RPMI8226 (cell line): ENCODE data around the gene FAAP20.

ENCODE experiments used
- DNase-seq: peaks from one replicate; pipeline ENCODE4 v3.0.0-alpha.2; 2015

FAAP20 gene

DNA sequence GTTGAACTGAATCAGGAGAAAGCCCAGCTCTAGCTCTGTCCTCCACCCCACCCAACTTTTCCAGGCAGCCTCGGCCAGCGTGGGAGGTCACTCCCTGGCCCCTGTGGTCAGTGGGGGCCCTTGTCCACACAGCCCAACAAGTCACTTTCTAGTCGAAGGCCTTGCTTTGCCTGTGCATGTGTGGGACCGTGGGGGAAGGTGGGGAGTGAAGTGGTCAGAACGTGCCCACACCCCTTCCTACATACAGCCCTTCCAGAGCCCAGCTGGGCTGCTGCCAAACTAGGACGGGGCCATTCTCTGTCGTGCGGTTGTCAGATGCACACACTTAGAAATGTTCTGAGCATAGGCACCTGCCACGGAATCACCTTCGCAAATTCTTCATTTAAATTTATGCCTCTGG lies 18.0 kb downstream of the FAAP20 start:
- DNase-seq: no peak

DNA sequence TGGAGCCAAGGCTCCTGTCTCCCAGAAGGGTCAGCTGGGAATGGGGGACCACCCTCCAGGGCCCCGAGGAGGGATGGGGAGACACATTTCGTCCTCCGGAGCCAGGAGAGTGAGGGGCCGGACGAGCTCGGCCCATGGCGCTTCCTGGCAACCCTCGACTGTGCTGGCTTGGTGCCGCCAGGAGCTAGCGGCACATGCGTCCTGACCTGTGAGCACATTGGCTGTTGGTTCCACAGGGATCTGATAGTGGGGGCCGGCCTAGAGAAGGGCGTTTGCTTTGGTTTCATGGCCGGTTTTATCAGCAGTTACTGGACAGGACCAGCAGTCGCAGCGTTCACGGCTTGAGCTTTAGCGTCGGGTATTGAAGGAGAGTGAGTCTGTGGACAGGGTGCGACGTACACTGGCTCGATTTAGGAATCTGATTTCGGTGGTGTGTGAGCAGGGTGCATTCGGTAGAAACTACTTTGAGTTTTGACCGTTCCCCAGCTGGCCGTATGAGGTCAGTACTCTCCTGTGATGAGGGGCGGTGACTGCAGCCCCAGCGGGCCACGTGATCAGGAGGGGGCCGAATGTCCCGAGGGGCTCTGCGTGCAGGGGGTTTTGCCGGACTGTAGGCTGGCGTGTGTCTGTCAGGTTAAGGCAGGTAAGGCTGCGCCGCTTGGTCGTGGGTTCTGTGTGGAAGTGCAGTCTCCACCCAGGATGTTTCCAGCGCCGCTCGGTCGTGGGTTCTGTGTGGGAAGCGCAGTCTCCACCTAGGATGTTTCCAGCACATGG lies 18.7 kb downstream of the FAAP20 start:
- no peak for DNase-seq

DNA sequence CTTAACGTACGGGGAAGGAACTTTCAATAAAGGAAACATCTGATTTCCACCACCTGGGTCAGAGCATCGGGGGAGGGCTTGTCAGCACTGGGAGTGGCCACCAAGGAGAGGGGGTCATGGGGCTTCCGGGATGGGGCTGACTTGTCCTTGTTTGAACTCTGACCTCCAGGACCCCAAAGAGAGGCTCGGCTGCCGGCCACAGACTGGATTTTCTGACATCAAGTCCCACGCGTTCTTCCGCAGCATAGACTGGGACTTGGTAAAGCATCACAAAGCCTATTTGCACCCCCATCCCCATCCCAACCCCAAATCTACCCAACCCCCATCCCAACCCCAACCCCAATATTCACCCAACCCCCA lies 19.5 kb downstream of the FAAP20 start:
- DNase-seq: no peak

DNA sequence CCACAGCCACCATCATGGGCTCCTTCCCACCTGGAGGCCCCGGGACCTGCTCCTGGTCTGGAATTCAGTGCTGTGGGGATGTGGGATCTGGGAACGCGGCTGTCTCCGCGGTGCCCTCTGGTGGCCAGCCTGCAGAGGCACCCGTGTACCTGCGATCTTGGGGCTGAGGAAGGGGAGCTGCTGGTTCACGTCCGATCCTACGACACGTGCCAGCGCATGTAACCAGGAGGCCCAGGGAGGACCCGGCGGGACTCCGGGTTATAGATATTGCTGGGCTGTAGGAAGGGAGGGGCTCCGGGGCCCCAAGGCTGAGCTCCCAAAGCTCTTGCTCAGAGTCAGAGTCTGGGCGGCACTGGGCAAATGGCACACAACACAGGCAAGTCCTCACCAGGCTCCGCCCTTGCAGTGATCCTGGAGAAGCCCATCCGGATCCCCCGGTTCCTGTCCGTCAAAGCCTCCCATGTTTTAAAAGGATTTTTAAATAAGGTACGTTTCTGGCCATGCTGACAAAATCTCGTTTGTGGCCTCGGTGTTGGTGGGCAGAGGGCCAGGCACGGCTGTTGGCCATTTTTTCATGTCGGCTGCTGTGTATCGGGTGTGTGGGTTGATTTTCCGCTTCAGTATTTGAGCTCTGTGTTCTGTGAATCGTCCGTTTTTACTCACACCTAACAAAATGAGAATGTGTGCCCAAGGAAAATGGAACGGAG lies 20.1 kb downstream of the FAAP20 start:
- DNase-seq: peak; percentile 52

DNA sequence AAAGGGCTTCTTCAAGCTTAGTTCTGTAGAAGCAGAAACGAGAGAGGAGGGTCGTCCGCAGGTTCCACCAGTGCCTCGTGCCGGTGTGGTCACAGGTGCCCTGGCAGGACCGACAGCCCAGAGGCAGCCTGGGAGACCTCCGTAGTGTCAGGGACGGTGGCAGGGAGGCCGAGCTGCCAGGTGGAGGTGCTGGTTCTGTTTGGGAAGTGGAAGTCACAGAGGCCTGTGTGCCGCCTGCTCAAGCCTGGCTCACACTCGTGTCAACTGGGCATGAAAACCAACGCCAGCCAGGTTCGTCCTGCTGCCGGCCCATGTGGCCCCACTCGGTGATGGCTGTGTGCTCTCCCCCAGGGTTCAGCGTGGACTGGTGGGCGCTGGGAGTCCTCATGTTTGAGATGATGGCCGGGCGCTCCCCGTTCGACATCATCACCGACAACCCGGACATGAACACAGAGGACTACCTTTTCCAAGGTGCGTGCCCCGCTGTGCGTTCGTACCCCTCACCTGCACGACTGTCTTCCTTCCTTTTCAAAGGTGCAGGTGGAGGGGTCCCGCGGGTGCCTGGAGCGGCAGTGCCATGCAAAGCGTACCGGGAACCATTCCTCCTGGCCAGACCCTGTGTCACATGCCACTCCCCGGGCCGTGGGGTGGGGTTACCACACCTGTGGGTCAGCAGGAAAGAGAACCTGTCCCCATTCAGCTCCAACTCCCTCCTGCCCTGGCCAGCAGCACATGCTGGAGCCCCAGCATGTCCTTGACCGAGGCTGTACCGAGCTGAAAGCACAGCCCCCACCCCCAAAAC lies 20.8 kb downstream of the FAAP20 start:
- no peak for DNase-seq

DNA sequence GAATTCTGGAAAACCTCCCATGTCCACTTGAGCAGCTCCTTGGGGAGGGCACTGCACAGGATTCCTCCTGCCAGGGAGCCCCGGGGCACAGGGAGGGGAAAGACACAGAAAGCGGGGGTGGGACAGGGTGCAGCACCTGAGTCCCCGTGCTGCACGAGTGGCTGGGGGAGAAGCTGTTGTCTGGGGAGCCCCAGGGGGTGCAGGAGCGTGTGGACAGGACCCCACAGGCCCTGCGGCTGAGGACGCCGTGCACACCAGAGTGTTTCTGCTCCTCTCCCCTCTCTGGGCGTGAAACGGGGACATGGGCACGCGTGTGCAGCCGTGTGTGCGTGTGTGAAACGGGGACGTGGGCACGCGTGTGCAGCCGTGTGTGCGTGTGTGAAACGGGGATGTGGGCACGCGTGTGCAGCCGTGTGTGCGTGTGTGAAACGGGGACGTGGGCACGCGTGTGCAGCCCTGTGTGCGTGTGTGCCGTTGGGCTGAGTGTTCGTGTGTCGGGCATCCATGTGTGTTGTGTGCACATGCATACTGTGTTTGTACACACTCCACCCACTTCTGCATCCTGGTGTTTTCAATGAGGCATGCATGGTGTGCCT lies 21.9 kb downstream of the FAAP20 start:
- DNase-seq: no peak

DNA sequence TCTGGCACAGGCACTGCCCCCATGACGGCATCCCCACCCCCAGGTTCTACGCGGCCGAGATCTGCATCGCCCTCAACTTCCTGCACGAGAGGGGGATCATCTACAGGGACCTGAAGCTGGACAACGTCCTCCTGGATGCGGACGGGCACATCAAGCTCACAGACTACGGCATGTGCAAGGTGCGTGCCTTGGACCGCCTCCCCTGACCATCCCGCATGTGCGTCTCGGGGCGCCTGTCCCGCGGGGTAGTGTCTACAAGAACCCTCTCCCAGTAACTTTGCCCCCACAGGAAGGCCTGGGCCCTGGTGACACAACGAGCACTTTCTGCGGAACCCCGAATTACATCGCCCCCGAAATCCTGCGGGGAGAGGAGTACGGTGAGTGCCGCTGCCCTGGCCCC lies 22.6 kb downstream of the FAAP20 start:
- no peak for DNase-seq

DNA sequence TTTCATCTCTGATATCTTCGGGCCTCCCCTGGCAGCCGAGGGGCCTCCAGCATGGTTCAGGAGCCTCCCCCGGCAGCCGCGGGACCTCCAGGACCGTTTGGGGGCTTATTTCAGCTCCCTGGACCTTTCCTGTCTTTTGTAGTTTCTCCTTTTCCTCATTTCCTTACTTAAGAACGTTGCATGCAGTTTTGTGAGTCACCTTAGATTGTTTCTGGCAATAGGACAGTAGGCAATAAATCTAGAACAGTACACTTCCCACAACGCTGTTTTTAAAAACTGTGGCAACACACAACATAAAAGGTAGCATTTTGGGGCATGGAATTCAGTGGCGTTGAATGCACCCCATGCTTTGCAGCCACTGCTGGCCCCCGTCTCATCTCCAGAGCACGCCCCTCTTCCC lies 24.4 kb downstream of the FAAP20 start:
- no peak for DNase-seq

DNA sequence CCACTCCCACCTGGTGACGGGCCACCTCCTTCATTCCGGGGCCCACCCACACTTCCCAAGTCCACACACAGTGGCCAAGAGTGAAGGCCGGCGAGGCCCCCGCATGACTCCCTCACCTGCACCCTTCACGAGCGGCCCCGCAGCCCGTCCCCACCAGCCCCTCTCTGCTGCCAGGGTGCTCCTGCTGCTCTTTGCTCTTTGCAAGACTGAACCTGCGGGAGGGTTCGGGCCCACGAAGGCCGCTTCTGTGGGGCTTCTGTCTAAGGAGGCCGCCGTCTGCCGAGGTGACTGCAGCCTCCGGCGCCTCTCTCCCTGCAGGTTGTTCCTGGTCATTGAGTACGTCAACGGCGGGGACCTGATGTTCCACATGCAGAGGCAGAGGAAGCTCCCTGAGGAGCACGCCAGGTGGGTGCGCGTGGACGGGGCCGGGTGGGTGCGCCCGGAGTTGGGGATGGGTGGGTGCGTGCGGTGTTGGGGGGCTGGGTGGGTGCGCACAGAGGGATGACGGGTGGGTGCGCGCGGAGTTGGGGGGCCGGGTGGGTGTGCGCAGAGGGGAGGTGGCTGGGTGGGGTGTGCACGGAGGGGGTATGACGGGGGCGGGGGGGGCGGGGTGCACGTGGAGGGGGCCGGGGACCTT lies 25.3 kb downstream of the FAAP20 start:
- no peak for DNase-seq

DNA sequence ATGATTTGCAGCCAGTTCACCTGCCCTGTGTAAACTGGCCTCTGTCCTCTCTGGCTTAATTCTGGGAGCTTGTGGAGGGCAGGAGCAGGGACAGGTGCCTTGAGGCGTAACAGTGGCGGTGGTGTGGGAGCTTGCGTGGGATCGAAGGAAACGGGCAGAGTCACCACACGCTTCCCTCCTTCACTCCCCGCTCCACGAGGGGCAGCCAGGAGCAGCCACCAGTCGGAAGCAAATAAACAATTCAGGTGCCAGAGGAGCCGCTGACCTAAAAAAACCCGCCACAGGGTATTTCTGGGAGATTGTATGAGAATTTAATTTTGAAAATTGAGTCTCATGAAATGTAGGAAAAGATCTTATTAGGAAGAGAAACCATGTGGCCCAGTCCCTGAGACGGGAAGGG lies 26.0 kb downstream of the FAAP20 start:
- no peak for DNase-seq

DNA sequence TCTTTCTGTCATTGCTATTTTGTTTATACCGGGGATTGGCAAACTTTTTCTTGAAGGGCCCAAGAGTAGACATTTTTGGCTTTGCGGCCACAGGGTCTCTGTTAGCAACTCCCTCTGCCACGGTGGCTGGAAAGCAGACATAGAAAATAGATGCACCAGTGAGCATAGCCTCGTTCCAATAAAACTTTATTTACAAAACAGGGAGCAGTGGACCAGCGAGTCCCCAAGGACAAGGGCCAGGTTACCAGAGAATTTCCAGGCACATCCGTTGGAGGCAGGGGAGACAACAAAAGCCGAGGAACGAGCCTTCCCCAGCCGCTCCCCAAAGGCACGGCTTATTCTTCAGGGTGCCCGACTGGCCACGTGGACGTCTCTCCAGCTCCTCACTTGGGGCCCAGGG lies 26.5 kb downstream of the FAAP20 start:
- DNase-seq: no peak

DNA sequence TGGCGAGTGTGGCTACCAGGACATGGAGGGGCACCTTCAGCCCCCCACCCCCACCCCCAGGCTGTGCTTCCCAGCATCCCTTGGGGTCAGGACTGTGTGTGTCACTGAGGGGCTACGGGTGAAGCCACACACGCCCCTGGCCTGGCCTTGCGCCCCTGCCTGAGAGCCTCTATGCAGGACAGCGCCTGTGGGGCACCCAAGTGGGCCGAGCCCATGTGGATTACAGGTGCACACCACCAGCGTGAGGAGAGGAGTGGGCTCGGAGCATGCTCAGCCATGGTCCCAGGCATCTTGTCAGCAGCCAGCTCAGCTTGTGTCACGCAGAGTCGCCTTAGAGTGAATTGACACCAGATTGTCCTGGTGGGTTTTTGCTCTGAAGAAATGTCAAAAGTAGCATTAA lies 27.9 kb downstream of the FAAP20 start:
- no peak for DNase-seq

DNA sequence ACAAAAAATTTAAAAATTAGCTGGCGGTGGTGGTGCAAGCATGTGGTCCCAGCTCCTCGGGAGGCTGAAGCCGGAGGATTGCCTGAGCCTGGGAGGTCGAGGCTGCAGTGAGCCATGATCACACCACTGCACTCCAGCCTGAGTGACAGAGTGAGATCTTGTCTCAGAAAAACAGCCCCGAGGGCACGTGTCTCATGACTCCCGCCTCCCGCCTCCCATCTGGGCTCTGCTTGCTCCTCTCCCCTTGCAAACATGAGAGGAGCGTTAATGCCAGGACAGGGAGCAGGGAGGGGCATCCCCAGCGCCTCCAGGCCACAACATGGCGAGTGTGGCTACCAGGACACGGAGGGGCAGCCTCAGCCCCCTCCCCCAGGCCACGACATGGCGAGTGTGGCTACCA lies 28.3 kb downstream of the FAAP20 start:
- DNase-seq: no peak

DNA sequence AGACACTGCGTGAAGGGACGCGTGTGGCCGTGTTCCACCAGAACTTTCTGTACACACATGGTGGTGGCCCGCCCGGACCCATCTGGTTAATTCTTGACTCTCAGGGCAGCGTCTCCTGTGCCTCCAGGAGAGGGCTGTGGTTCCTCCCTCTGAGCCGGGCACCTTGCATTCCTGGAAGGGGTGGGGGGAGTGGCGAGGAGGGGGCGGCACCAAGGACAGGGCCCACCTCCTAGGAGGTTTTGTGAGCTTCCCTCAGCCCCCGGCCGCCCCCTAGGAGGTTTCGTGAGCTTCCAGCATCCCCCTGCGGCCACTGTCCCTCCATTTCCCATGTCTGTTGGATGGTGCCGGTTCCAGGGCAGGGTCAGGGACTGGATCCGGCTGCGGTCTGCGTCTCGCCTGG lies 28.9 kb downstream of the FAAP20 start:
- no peak for DNase-seq

DNA sequence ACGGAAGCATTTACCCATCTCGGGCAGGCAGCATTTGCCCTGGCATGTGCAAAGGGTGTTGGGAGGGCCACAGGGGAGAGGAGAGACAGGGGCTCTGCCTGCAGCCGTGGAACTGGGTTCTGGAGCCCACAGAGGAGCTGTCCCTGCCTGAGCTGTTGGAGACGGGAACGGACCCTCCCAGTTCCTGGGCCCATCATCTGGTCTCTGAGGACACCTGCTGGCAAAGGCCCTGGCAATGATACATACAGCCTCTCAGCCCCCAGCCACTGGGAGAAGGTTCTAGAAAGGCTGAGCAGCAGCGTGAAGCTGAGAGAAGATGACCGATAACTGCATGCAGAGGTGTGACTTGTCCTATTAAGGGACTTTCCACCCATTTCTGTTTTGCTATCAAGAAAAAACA lies 31.4 kb downstream of the FAAP20 start:
- DNase-seq: no peak

DNA sequence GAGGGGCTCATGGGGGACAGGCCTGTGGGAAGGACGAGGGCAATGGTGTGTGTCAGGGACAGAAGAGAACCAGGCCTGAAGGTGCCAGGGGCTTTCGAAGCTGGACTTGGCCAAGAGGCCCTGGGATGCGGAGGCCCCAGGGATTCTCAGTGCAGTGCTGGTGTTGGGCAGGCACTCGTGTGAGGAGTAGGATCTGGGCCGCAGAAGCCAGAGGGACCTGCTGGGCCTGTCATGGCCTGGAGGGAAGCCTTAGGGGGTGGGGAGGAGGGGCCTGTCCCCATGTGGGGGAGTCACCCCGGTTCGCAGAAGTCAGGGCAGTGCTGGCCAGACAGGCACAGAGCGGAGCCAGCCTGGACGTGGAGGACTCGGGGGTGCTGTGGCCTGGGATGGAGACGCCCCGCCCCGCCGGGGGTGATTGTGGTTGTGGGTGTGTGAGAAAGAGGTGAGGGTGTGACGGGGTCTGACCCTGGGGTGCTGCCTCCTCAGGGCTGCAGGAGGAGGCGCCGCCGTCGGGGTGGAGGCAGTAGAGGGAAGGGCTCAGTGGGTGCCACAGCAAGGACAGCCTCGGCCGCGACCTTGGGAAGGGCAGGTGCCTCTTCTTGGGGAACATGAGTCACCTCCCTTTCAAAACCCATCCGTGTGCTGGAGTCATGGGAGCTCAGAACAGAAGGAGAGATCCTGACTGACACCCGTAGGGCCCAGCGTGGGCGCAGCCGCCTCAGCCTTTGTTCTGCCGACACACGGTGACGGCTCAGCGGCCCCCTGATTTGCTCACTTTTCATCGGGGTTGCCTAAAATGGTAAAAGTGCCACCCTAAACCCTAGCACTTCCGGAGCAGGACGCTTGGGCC lies 33.9 kb downstream of the FAAP20 start:
- DNase-seq: no peak

DNA sequence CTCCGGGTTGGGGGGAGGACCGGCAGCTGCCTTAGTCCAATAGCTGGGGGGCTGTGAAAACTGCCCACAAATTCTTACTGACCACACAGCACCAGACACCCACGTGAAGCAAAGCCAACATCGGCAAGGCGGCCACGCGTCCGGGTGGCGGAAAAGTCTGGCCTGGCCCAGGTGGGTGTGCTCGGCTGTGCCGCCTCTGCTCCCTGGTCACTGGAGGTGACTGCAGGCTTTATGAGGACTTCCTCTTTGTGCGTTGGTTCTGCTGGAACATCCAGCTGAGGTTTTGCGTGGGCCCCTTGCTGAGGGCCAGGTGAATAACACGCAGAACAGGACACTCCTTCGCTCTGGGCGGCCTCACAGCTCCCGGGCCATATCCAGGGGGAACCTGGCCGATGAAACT lies 35.4 kb downstream of the FAAP20 start:
- DNase-seq: no peak

DNA sequence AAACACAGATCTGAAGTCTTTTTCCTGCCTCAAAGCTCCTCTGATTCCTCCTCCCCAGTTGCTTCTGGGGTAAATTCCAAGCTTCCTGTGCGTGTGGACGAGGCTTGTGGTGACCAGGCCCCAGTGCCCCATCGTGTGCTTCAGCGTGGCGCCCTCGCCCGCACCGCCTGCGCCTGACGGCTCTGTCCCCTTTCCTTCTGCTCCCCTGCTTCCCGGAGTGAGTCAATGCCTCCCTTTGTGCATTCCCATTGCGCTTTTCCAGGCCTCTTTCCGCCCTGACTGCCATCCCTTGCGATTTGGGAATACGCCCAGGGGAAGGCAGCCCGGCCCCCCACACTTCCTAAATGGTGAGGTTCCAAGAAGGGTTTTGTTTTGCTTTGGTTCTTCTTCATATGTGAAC lies 36.3 kb downstream of the FAAP20 start:
- no peak for DNase-seq

DNA sequence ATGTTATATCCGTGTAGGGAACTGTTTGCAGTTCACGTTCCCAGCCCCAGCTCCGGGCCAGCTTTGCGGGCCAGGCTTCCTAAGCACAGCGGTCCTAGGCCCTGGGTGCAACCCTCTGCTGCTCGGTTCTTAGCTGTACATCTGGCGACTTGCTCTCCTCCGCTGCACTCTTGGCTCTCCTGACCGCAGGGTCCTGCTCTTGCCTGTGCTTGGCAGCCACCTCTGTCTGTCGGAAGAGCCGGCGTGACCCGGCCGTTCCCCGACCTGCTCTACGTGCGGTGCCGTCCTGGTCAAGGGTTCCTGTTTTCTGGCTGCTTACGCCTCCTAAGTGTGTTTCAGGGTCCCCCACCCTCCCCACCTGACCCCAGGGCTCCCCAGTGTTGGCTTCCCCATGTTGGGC lies 36.7 kb downstream of the FAAP20 start:
- no peak for DNase-seq

DNA sequence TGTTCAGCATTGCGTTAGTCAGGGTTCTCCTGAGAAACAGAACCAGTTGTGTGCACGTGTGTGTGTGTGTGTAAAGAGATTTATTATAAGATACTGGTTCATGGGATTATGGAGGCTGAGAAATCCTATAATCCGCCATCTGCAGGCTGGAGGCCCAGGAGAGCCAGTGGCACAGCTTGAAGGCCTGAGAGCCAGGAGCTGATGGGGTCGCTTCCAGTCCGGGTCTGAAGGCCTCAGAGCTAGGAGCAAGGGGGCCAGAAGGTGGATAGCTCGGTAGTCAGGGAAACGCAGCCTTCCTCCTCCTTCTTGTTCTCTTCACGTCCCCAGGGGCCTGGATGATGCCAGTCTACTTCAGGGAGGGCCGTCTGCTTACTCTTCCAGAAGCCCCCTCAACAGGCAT lies 37.7 kb downstream of the FAAP20 start:
- no peak for DNase-seq

DNA sequence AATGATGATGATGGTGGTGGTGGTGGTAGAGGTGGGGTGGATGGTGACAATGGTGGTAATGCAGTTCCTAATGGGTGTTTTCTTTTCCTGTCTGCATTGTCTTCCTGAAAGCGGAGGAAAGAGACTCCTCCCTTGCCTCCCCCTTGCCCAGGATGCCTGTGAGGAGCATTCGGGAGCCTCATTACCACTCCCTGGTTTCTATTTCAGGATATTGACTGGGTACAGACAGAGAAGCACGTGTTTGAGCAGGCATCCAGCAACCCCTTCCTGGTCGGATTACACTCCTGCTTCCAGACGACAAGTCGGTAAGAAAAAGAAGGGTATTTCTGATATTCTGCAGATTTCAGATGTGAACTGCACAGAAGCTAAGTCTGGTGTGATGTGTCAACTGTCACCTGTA lies 38.8 kb downstream of the FAAP20 start:
- no peak for DNase-seq

DNA sequence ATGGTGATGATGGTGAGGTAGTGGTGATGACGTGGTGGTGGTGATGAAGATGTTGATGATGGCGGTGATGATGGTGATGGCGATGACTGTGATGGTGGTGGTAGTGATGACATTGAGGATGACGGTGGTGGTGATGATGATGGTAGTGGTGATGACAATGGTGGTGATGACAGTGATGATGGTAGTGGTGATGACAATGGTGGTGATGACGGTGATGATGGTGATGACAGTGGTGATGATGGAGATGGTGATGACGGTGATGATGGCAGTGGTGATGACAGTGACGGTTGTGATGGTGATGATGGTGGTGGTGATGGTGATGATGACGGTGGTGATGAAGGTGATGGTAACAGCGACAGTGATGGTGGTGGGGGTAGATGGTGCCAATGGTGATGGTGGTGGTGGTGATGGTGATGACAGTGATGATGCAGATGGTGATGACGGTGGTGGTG lies 39.4 kb downstream of the FAAP20 start:
- no peak for DNase-seq
